Body of pancreas (tissue), 4 donors: Measurements from ENCODE around the gene PPP4R3B.

Source experiments
- POLR2A ChIP-seq, 3 donors: fragments of 450-650 bp; IDR thresholded peaks; one replicate each; pipeline ENCODE4 v1.6.1; 2016; ENCODE audit warnings: antibody characterized with exemption in 3 of 3, mild to moderate bottlenecking in 2 of 3
- TF ChIP-seq, protein P1 (sequence below), 7 experiments: fragments of 450-650 bp in 4 of 7; fragments of 200-600 bp in 3 of 7; sonication (generic) in 3 of 7; IDR thresholded peaks; one replicate each; pipeline ENCODE4 v1.5.1; 2016 to 2019; ENCODE audit warnings: antibody characterized with exemption in 7 of 7

GRCh38 chr2:55618025-55618274 is 528 bp upstream of the PPP4R3B start:
- TF ChIP-seq, protein P1, sequence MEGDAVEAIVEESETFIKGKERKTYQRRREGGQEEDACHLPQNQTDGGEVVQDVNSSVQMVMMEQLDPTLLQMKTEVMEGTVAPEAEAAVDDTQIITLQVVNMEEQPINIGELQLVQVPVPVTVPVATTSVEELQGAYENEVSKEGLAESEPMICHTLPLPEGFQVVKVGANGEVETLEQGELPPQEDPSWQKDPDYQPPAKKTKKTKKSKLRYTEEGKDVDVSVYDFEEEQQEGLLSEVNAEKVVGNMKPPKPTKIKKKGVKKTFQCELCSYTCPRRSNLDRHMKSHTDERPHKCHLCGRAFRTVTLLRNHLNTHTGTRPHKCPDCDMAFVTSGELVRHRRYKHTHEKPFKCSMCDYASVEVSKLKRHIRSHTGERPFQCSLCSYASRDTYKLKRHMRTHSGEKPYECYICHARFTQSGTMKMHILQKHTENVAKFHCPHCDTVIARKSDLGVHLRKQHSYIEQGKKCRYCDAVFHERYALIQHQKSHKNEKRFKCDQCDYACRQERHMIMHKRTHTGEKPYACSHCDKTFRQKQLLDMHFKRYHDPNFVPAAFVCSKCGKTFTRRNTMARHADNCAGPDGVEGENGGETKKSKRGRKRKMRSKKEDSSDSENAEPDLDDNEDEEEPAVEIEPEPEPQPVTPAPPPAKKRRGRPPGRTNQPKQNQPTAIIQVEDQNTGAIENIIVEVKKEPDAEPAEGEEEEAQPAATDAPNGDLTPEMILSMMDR (IDR thresholded peaks at IDR 0.05): no peak
- no peak for TF ChIP-seq POLR2A (IDR thresholded peaks at IDR 0.05)
